ENCODE measurements around the gene LHPP. TPM values are rescaled to one million over a fixed set of nuclear protein-coding genes. Genes with fewer than 3 reads are reported as not detected.

The LHPP gene
- total RNA-seq, 1 donor from 2014 or later: 7.6 TPM

- Histone ChIP-seq H3K9me3 (replicated peaks) (no peaks in the 10 kb centered on the region), H3K27ac (replicated peaks) (no peak overlapping the region), H3K36me3 (no peaks in the 10 kb centered on the region), H3K4me3 (no peak overlapping the region), H3K27me3 (ENCODE audit: low read depth) (no peaks in the 10 kb centered on the region), H3K4me1 (peaks cover 12% of the 10 kb centered on the region)
- no peak for DNase-seq
- TF ChIP-seq, protein P1, sequence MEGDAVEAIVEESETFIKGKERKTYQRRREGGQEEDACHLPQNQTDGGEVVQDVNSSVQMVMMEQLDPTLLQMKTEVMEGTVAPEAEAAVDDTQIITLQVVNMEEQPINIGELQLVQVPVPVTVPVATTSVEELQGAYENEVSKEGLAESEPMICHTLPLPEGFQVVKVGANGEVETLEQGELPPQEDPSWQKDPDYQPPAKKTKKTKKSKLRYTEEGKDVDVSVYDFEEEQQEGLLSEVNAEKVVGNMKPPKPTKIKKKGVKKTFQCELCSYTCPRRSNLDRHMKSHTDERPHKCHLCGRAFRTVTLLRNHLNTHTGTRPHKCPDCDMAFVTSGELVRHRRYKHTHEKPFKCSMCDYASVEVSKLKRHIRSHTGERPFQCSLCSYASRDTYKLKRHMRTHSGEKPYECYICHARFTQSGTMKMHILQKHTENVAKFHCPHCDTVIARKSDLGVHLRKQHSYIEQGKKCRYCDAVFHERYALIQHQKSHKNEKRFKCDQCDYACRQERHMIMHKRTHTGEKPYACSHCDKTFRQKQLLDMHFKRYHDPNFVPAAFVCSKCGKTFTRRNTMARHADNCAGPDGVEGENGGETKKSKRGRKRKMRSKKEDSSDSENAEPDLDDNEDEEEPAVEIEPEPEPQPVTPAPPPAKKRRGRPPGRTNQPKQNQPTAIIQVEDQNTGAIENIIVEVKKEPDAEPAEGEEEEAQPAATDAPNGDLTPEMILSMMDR (IDR thresholded peaks at IDR 0.05; ENCODE audit: borderline replicate concordance): no peak
- intact Hi-C loops (cut with micrococcal nuclease): loop anchor here (10.0 kb wide), 1 partner anchor 295 kb away; no protein-coding TSS in a partner anchor
These were observed 68.1 kb downstream of the LHPP start for GRCh38 chr10:124529661-124530214.

GRCh38 chr10:124530215-124530665 is 68.6 kb downstream of the LHPP start:
- H3K27me3 ChIP-seq (ENCODE audit: low read depth): no peaks in the 10 kb centered on the region
- H3K4me1 ChIP-seq: peaks cover 8% of the 10 kb centered on the region
- intact Hi-C loops (cut with micrococcal nuclease): loop anchor here (10.0 kb wide), 1 partner anchor 295 kb away; no protein-coding TSS in a partner anchor
- peak; percentile 87 for DNase-seq
- TF ChIP-seq, protein P1 (IDR thresholded peaks at IDR 0.05; ENCODE audit: borderline replicate concordance): peak; percentile 93
- H3K36me3 ChIP-seq: no peaks in the 10 kb centered on the region
- H3K4me3 ChIP-seq: no peak overlapping the region
- no peak overlapping the region for H3K27ac ChIP-seq (replicated peaks)
- H3K9me3 ChIP-seq (replicated peaks): no peaks in the 10 kb centered on the region

GRCh38 chr10:124530816-124531215 is 69.2 kb downstream of the LHPP start:
- Histone ChIP-seq H3K4me1 (peaks cover 11% of the 10 kb centered on the region), H3K9me3 (replicated peaks) (no peaks in the 10 kb centered on the region), H3K36me3 (no peaks in the 10 kb centered on the region), H3K27me3 (ENCODE audit: low read depth) (no peaks in the 10 kb centered on the region), H3K27ac (replicated peaks) (no peak overlapping the region), H3K4me3 (no peak overlapping the region)
- DNase-seq: no peak
- intact Hi-C loops (cut with micrococcal nuclease): loop anchor here (10.0 kb wide), 1 partner anchor 294 kb away; no protein-coding TSS in a partner anchor
- TF ChIP-seq, protein P1 (IDR thresholded peaks at IDR 0.05; ENCODE audit: borderline replicate concordance): no peak

DNA sequence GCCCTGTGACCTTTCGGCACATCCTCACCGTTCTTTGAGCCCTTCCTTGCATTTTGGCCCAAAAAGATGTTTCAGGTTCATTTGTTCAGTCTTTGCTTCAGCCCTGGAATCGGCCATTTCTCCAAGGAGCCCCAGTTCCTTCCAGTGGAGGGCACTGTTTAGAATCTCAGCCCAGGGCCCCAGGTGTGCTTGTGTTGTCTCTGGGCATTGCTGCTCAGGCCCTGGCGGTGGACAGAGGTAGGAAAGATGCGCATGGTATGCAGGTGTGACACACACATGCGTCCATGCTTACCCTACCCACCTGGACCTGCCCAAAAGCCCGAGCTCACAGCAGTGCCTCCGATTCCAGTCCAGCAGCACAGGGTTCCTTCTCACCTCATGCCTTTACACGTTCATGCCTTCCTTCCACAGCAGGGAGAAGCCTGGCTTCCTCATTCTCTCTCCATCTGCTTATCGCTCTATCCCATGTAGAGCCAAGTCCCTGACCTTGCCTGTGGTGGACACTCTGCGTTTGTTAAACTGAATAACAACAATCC is 70.6 kb downstream of the LHPP start:
- H3K36me3 ChIP-seq: no peaks in the 10 kb centered on the region
- no peak overlapping the region for H3K27ac ChIP-seq (replicated peaks)
- H3K4me1 ChIP-seq: peaks cover 20% of the 10 kb centered on the region
- intact Hi-C loops (cut with micrococcal nuclease): loop anchor here (10.0 kb wide), 1 partner anchor 293 kb away; no protein-coding TSS in a partner anchor
- TF ChIP-seq, protein P1 (IDR thresholded peaks at IDR 0.05; ENCODE audit: borderline replicate concordance): no peak
- no peaks in the 10 kb centered on the region for H3K27me3 ChIP-seq (ENCODE audit: low read depth)
- DNase-seq: no peak
- no peaks in the 10 kb centered on the region for H3K9me3 ChIP-seq (replicated peaks)
- H3K4me3 ChIP-seq: no peak overlapping the region

DNA sequence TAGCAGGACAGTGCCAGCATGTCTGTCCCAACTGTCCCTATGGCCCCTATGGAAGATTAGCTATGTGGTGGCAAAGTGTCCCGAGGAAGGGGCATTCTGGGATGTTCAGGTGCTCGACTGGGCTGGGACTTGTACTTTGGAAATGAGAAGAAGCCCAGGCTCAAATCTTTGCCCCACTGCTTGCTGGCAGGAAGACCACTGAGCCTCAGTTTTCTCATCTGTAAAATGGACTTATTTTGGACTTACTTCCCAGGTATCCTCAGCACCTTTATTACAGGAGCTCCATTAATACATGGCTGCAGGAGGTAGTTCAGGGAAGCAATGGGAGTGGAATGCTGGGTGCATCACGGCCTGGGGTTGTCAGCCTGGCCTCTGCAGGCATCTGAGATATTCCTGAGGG is 71.2 kb downstream of the LHPP start:
- H3K4me1 ChIP-seq: peaks cover 20% of the 10 kb centered on the region
- H3K9me3 ChIP-seq (replicated peaks): no peaks in the 10 kb centered on the region
- no peaks in the 10 kb centered on the region for H3K36me3 ChIP-seq
- TF ChIP-seq, protein P1 (IDR thresholded peaks at IDR 0.05; ENCODE audit: borderline replicate concordance): no peak
- intact Hi-C loops (cut with micrococcal nuclease): loop anchor here (10.0 kb wide), 1 partner anchor 292 kb away; no protein-coding TSS in a partner anchor
- DNase-seq: no peak
- H3K27me3 ChIP-seq (ENCODE audit: low read depth): no peaks in the 10 kb centered on the region
- H3K4me3 ChIP-seq: no peak overlapping the region
- H3K27ac ChIP-seq (replicated peaks): no peak overlapping the region
